CMK (cell line): ENCODE measurements around the gene MAP3K9.
"Not testable (repeated sequence)": the region's sequence is repeated elsewhere in the genome, so short reads cannot be mapped to it uniquely, and the experiment has no call there.

Experiments used
- DNase-seq: peaks from one replicate; pipeline ENCODE4 v3.0.0-alpha.2; 2010; ENCODE audit warnings: low read depth

Gene MAP3K9

GRCh38 chr14:70724110-70724509, 85.2 kb downstream of the MAP3K9 start:
- DNase-seq: no peak

GRCh38 chr14:70723276-70723675, 86.0 kb downstream of the MAP3K9 start:
- no peak for DNase-seq

GRCh38 chr14:70722418-70722817, 86.9 kb downstream of the MAP3K9 start:
- DNase-seq: no peak

- no peak for DNase-seq
Measured at GRCh38 chr14:70721542-70721941, 87.8 kb downstream of the MAP3K9 start.

GRCh38 chr14:70718383-70719118, 90.8 kb downstream of the MAP3K9 start:
- DNase-seq: no peak

GRCh38 chr14:70716958-70717357, 92.4 kb downstream of the MAP3K9 start:
- no peak for DNase-seq

- DNase-seq: no peak
Measured at GRCh38 chr14:70716483-70716882, 92.8 kb downstream of the MAP3K9 start.

GRCh38 chr14:70714055-70714550, 95.2 kb downstream of the MAP3K9 start:
- no peak for DNase-seq

- DNase-seq: no peak
Measured at GRCh38 chr14:70713511-70713916, 95.8 kb downstream of the MAP3K9 start.

- no peak for DNase-seq
Measured at GRCh38 chr14:70713096-70713495, 96.2 kb downstream of the MAP3K9 start.

- DNase-seq: no peak
Measured at GRCh38 chr14:70711451-70711850, 97.9 kb downstream of the MAP3K9 start.

- no peak for DNase-seq
Measured at GRCh38 chr14:70709726-70710382, 99.5 kb downstream of the MAP3K9 start.

- DNase-seq: no peak
Measured at GRCh38 chr14:70708717-70709570, 100.4 kb downstream of the MAP3K9 start.

- no peak for DNase-seq
Measured at GRCh38 chr14:70707138-70708038, 101.9 kb downstream of the MAP3K9 start.

GRCh38 chr14:70706177-70706576, 103.1 kb downstream of the MAP3K9 start:
- DNase-seq: no peak

GRCh38 chr14:70704960-70705359, 104.4 kb downstream of the MAP3K9 start:
- DNase-seq: no peak

- DNase-seq: not testable (repeated sequence)
Measured at GRCh38 chr14:70703621-70704168, 105.6 kb downstream of the MAP3K9 start.

- DNase-seq: no peak
Measured at GRCh38 chr14:70702161-70702560, 107.2 kb downstream of the MAP3K9 start.

- no peak for DNase-seq
Measured at GRCh38 chr14:70701610-70702009, 107.7 kb downstream of the MAP3K9 start.

- no peak for DNase-seq
Measured at GRCh38 chr14:70700955-70701585, 108.2 kb downstream of the MAP3K9 start.

- no peak for DNase-seq
Measured at GRCh38 chr14:70699646-70700045, 109.7 kb downstream of the MAP3K9 start.
